NT2/D1 (cell line): ENCODE results near the gene HERPUD1.
"Not testable (repeated sequence)": the region's sequence is repeated elsewhere in the genome, so short reads cannot be mapped to it uniquely, and the experiment has no call there.

Experiments used
- SUZ12 ChIP-seq: IDR thresholded peaks from 2 replicates; pipeline ENCODE4 v1.6.1; 2011; ENCODE audit not compliant: insufficient read length, insufficient read depth; ENCODE audit errors: extremely low read depth
- YY1 ChIP-seq: IDR thresholded peaks from 2 replicates; pipeline ENCODE4 v1.6.1; 2011; ENCODE audit not compliant: insufficient read length, insufficient read depth
- ZNF274 ChIP-seq: IDR thresholded peaks from 2 replicates; pipeline ENCODE4 v1.6.1; 2011; ENCODE audit warnings: mild to moderate bottlenecking, low read depth, low read length

- TF ChIP-seq YY1, SUZ12, ZNF274: not testable (repeated sequence)
Measured at GRCh38 chr16:56986908-56987307, 55.0 kb downstream of the HERPUD1 start.
